NCI-H146 (cell line): Measurements from ENCODE around the gene RYR3.

ENCODE experiments used
- DNase-seq: peaks from one replicate; lab custom pipeline; 2025; lab: John Stamatoyannopoulos, UW

RYR3 gene

DNA sequence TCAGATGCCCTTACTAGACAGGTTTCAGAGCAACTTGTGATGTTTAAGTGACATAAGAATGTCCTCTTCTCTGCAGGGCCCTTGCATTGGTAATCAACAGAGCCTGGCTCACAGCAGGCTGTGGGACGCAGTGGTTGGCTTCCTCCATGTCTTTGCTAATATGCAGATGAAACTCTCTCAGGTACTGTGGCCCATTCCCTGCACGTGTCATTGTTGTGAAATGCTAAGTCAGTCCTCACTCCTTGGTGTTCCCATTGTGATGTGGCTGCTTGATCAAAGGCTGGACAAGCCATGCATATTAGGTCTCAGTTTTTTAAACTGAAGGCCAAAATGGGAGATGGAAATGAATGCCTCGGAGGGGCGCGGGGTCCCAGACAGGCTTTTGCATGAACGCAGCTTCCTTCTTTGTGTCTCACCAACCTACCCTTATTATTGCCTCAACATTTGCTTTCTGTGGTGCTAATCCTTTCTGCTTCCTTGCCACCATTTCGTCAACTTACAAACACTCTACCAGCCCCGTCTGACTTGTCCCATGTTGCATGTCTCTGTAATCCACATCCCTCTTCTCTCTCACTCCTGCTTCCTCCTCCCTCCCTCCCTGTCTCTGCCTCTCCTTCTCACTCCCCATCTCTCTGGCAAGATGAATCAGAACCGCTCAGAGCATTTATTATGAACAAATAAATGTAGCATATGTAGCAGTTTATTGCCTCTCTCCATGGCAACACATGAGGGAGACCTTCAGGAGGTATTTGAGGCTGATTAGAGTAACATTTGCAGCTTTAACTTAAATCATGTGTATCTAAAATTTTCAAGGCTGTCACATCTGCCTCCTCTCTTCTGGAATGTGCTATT is 524.4 kb downstream of the RYR3 start:
- no peak for DNase-seq

DNA sequence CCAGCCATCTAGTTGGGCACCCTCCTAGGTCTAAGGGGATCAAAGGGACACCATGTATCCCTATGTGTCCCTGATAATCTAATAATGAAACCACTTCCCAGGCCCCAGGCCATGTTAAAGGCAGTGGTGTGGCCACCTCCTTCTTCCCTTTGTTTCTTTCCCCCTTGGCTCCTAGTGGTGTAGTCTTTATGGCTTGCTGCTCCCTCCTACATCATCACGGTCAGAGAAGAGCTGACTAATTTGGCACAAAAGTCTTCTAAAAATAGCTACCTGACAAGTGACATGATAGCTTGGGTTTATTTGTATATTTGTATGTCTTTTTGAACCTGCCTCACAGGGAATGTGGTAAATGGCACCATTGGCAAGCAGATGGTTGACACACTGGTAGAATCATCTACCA is 526.5 kb downstream of the RYR3 start:
- DNase-seq = no peak

DNA sequence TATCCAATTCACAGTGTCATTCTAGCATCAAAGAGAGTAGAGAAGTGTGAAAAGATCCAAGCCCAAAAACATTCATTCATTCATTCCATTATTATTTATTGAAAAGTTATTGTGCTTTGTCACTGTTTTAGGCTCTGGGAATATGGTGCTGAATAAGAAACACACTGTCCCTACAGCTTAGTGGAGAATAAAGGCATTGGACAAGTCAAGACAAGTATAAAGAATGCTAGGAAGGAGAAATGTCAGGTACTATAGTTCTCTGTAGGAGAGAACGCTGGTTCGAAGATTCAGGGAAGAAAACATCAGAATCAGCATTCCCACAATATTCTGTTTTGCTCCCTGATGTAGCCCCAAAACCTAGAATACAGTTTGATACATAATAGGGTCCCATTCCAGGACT is 528.8 kb downstream of the RYR3 start:
- DNase-seq = no peak

DNA sequence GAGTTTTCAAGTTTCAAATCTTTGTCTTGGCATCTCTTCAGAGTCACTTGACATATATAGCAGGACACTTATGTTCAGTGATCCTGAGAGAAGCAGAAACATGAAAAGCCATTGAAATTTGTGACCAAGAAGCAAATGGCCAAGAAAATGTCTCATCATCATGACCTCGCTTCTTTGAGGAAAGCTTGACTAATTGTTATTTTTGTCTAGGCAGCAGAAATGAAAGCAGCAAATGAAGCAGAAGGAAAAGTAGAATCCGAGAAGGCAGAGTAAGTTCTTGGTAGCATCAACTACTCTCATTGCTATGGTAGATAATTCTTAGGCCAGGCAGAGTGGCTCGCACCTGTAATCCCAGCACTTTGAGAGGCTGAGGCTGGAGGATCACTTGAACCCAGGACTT is 529.8 kb downstream of the RYR3 start:
- no peak for DNase-seq

DNA sequence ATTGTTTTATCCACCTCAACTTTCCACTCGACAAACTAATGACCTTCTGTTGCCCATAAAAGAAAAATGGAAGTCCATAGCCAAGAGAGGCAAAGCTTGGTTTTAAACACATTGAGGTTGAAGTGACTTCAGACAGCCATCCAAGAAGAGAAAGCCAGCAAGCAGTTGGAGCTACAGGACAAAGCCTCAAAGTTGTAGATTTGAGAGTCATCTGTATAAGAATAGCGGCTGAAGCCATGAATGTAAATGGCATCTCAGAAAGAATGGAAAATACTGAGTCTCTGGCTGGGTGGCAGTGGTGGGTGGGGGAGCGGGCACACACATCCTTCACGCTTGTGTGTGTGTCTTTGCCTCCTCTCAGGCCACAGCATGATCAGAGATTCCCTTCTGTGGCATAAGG is 533.4 kb downstream of the RYR3 start:
- no peak for DNase-seq

DNA sequence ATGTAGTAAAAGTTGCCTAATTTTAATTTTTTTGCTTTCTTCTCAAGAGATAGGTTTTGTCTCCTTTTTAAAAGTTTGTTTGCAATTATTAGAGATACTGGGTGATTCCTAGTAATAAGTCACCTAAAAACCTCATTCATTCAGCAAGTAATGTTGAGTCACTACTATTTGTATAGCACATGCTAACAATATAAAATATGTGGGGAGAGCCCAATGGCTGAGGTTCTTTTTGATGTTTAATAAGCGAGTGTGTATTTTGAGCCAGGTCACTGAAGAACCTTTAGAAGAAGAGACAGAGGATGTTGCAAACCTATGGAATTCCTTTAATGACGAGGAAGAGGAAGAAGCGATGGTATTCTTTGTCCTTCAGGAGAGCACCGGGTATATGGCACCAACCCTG is 533.8 kb downstream of the RYR3 start:
- DNase-seq = no peak

DNA sequence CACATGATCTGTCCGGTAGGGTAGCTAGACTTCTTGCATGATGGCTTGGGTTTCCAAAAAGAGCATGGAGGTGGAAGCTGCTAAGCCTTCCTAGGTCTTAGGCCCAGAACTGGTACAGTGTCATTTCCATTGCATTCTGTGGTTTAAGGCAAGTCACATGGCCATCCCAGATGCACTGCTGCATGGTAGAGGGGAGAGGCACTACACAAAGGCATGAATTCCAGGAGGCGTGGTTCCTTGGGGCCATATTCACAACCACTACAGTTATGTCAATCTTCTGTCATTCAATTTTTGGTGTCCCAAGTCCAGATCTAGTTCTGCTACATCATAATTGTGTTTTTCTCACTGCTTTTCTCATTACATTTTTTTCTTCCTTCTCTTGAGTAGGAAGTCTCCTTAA is 535.4 kb downstream of the RYR3 start:
- no peak for DNase-seq

DNA sequence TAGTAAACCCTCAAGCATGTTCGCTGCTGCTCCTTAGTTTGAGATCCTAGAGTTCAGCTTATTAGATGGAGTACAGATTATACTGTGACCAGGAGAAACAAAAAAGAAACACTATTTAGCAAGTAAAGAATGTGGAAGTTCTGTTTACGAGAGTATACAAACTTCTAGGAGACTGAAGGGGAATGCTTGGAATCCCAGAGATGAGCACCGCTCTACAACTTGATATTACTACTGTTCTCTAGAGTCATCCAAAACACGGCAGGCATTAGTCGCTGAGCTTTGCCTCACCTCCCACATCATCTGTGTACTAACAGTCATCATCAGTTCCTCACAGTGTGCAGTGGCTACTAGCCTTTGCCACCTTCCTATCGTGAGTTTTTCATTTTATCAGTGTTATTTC is 536.1 kb downstream of the RYR3 start:
- DNase-seq = no peak

DNA sequence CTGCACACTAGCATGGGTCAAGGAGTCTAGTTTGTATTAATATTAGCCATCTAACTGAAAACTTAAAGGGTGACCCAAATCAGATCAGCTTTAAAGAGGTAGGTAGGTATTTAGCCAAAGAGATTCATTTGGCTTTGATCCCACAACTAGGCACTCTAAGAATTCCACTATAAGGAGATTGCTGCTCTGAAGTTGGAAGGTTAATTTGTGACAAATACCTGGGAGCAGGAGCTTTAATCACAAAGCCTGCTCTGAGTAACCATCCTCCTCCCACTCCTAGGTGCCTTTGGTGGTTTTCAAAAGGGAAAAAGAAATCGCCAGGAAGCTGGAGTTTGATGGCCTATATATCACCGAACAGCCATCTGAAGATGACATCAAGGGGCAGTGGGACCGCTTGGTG is 537.2 kb downstream of the RYR3 start:
- DNase-seq = no peak

DNA sequence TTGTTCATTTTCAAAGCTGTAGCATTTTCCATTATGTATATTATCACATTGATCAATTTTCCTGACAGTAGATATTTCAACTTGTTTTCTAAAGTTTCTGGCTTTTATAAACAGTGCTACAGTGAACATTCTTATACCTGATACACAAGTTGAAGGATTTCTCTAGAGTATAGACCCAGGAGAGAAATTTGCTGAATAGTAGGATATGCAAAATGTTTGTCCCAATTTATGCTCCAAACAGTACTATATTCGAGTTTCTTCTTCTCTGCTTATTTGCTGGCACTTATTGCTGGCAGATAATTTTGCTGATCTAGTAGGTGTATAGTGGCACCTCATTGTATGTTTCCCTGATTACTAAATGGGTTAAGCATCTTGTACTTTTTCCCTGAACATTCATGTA is 540.3 kb downstream of the RYR3 start:
- no peak for DNase-seq

DNA sequence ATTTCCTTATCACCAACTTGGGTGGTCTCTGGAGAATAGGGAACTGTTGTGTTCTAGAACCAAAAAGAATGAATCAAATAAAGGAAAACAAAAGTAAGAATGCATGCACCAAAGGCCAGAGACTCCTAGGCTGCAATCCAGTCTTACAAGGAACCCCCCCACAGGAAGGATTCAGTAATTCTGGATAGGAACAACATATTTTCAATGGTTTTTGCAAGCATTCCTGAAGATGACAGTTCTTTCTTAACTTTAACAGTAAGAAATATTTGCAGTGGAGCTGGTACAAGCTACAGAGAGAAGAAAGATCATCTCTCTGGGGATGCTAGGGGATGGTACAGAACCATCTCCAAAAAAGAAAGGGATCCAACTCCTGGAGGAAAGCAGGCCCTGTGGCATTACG is 541.3 kb downstream of the RYR3 start:
- DNase-seq = no peak

DNA sequence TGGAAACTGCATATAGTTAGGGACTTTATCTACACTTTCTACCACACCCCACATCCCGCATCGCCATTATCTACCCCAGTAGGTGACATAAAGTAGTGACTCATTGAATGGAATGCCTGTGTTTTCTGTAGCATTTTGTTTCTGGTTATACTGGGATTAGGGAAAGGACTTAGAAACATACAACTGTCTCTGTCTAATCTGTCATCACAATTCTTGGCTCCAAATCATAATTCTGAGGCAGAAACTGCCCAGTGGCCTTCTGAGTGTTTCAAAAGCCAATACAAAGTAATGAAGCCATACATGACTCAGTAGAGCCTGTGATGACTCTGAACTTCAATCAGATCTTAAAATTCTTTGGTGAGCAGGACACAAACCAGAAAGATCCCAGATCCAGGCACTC is 541.8 kb downstream of the RYR3 start:
- no peak for DNase-seq

DNA sequence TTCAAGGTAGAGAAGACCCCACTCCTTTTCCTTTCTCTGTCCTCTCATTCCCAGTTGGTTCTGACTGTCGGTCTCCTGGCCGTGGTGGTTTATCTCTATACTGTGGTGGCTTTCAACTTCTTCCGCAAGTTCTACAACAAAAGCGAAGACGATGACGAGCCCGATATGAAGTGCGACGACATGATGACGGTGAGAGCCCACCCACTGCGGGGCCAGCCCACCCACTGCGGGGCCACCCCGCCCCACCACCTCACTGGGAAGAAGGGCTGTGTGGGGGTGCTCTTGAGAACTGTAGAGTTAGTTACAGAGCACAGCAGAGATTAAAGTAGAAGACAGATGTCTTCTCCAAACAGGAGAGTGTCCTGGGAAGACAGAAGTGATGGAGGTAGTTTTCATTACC is 547.0 kb downstream of the RYR3 start:
- DNase-seq = no peak

DNA sequence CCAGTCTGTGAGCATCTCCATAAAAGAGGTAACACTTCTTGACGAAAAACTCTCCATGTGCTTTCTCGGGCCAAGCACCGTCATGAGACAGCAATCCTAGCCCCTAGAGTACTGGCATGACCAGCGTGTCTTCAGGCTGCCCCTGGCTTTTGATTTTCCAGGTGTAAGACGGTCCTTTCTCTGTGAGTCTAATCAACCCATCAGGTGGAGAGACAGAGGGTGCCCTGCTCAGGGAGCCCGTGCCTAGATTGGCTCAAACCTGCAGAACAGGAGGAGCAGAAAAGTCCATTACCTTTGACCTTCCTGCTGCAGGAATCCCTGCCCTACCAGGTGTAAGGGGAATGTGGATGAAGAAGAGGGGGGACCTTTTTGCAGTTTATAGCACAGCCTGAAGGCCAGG is 548.1 kb downstream of the RYR3 start:
- no peak for DNase-seq

DNA sequence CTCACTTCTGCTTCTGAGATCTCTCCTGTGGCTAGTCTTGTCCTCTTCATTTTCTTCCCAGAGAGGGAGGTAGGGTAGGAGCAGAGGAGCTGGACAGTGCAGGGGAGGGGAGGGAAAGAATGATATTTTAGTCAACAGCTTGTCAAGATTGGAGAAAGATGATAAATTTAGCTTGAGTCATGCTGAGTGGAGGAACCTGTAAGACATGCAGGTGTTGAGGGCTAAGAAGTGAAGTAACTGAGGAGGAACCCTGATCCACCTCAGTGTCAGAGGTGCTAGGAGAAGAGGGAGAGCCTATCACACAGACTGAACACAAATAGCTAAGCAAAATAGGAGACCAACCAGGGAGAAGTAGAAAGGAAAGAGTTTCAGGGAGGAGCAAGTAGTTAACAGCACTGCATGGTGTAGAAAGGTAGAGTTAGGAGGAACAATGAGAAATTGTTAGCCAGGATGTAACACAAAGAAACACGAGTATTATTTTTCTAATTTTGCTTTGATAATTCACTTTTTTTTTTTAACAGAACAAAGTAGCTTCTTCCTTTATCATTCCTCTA is 549.3 kb downstream of the RYR3 start:
- DNase-seq = no peak

DNA sequence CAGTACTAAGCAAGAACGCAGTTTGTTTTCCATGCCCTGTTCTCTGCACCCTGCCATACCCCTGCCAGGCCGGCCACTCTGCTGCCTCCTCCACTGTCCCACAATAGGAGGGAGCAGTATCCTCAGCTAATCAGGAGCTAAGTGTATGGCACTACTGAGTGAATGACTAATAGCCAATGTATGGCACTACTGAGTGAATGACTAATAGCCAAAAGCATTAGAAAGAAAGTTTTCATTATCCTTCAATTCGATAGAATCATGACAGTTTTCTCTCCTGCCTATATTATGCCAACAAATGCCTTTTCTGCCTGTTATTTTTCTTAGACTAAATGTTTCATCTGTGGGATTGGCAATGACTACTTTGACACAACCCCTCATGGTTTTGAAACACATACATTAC is 550.0 kb downstream of the RYR3 start:
- no peak for DNase-seq

DNA sequence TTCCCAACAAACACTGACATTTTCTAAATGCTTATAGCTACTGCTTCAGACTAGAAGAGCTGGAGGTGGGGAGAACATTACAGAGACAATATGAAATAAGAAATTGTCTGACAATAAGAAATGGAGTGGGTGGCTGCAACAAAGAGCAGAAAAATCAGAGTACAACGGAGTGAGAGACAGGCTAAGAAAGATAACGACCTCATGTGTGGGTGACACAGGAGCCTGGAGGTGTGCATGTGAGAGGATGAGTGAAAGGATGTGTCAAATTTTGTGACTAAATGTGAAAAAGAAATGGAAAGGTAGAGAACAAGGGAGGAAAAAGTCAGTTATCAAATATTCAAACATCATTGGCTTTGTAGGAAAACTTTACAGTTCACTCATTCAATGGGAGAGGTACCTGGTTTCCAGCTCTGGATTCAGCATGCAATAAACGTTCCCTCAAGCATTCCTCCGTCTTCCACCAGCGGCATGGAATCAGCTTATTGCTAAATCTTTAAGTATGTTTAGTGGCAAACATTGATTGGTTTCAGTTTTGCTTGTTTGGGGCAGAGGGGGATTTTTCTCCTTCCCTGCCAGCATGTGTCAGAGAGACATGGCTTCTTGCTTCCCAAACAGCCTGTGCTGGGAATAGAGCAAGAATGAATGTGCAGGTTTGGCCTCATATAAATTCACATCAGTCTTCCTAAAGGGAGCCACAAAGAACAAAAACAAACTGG is 553.8 kb downstream of the RYR3 start:
- no peak for DNase-seq

DNA sequence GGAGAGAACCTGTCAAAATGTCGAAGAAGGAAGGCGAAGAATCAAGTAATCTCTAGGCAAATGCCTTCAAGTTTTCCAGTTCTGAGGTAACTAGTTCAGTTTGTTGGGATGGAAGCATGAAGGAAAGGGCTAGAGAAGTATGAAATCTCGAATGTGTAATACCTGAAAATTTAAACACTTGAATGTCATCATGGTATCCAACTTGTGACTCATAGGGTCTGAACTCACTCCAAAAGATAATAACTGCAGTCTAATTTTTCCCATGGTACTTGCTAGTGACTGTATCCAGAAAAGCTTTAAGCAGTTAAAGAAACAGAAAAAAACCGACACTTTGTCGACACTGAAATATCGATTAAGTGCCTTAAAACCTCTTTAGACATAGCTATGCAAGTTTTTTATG is 554.6 kb downstream of the RYR3 start:
- DNase-seq = no peak

DNA sequence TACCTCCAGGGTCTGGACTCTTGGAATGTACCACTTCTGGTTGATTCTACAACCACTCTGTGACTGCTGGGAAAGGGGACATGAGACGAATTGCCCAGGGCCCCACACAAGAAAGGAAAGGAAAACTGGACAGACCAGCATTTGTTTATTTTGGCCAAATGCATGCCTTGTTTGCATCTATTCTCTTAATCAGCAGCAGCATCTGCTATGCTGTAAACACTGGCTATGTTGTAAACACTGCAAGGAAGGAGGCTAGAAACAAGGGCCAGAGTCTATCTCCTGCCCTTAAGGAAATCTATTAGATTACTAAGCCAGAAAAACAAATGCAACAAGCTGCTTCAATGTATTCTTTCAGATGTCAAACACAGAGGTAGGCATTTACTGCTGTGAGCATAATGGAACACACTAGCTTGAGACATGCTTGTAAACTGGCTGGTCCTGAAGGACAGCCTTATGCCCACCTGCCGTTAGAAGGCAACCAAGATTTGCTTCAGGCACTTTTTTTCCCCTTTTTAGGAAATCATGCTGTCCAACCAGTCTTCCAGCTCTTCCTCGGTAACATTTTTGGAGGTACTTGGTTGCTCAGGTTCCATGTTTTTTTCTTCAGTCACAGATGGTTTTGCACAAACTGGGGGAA is 555.5 kb downstream of the RYR3 start:
- no peak for DNase-seq

DNA sequence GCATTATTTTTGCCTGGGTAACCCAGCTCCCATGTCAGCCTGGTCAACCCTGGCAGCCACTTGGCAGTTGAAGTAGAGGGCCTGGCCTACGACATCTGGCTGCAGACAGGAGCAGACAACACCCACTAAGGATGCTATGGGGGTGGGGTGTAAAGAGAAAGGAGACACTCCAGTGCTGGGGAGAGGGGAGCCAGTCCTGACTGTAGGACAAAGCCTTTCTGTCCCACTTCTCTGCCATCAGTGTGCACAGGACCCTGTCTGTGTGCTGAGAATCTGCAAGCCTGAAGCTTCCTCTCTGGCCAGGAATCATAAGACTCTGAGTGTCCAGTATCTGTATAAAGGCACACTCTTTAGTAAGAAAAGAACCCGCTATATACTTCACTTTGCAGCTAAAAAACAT is 561.2 kb downstream of the RYR3 start:
- no peak for DNase-seq

DNA sequence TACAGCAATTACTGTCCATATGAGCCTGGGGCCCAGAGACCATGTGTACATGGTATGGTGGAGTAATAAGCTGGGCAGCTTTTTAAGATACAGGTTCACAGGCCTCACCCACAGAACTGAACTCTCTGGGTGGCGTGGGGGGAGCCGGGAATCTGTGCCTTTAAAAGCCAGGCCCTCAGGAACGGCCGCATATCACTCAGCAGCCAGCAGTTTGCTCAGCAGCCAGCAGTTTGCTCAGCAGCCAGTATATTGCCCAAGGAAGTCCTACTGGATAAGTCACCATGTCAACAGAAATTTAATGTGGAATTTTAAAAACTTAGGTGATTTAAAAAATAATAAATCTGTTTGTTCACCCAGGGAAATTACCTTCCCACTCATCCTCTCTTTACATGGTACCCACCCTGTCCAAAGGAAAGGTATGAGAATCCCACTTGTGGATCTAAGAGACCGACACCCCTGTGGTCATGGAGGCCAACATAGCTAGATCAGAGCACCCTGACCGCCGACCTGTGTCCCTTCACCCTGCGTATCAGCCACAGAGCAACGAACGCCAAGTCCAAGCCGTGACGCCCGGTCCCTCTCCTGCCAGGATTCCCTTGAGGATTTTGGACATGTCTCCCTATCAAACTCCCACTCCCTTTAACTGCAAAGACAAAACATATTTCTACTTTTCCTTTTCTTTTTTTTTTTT is 561.8 kb downstream of the RYR3 start:
- DNase-seq = no peak

DNA sequence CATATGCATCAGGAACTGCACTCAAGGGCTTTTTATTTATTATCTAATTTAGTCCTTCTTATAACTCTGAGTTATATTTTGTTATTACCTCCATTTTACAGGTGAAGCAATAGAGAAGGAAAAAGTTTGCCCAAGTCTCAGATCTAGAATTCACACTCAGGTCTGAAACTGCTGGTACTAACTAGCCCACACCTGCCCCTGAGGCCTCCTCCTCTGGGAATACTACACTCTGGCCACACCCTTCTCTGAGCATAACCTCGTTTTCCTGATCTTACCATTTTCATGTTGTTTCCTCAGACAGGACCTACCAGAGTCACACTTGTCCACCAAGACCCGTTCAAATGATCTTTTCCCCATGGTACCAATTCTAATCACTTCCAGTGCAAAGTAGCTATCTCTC is 563.4 kb downstream of the RYR3 start:
- DNase-seq = no peak
